IMR-90 (cell line): Measurements from ENCODE around the gene YBX1. TPM values are rescaled to one million over a fixed set of nuclear protein-coding genes. Genes with fewer than 3 reads are reported as not detected.

Source experiments
- ATAC-seq: fragments of 200-7000 bp; cut with Tn5 transposase; 2 replicates; pipeline ENCODE4 v1.9.1; 2020; ENCODE audit warnings: low read depth, mild to moderate bottlenecking, moderate library complexity
- BruUV-seq: library from RNA; stranded (reverse); fragments of 400-500 nt; replicated peaks from 2 replicates; lab custom pipeline; 2021; lab: Mats Ljungman, UMichigan
- CTCF ChIA-PET: fragments of 300-600 bp; formaldehyde crosslinking; extraction: SDS; loops from one replicate; lab custom pipeline; 2021; ENCODE audit warnings: antibody characterized with exemption; lab: Yijun Ruan, JAX
- POLR2A ChIA-PET: fragments of 300-600 bp; sonication (Branson Sonifier 250); formaldehyde crosslinking; loops from one replicate; lab custom pipeline; 2022; ENCODE audit warnings: antibody characterized with exemption; ENCODE audit not compliant: unreplicated experiment; lab: Charles Lee
- DNase-seq: peaks from one replicate; pipeline ENCODE4 v3.0.0; 2013
- H2AFZ ChIP-seq: replicated peaks from 2 replicates; pipeline ENCODE3; 2013; ENCODE audit warnings: low read length, mild to moderate bottlenecking; ENCODE audit not compliant: poor library complexity
- H2AK5ac ChIP-seq: 2 replicates; pipeline ENCODE4 v1.6.1; 2013; ENCODE audit warnings: low read depth, low read length, inconsistent platforms
- H2AK9ac ChIP-seq: replicated peaks from 2 replicates; pipeline ENCODE3; 2013; ENCODE audit warnings: mild to moderate bottlenecking, low read depth, low read length, moderate library complexity; ENCODE audit not compliant: poor library complexity
- H2BK120ac ChIP-seq: 2 replicates; pipeline ENCODE4 v1.6.1; 2013; ENCODE audit warnings: low read depth, low read length, inconsistent platforms
- H2BK15ac ChIP-seq: 3 replicates; pipeline ENCODE4 v1.6.1; 2013; ENCODE audit warnings: low read depth, low read length, inconsistent platforms
- H2BK20ac ChIP-seq: 2 replicates; pipeline ENCODE4 v1.6.1; 2013; ENCODE audit warnings: low read depth, mild to moderate bottlenecking, inconsistent platforms, low read length, moderate library complexity
- H2BK5ac ChIP-seq: 2 replicates; pipeline ENCODE4 v1.6.1; 2013; ENCODE audit warnings: mild to moderate bottlenecking, low read depth, low read length, inconsistent platforms; ENCODE audit not compliant: poor library complexity, severe bottlenecking
- H3K14ac ChIP-seq: replicated peaks from 2 replicates; pipeline ENCODE4 v1.6.1; 2013; ENCODE audit warnings: low read depth, low read length, inconsistent platforms
- H3K18ac ChIP-seq: 2 replicates; pipeline ENCODE4 v1.6.1; 2013; ENCODE audit warnings: low read depth, low read length, control low read depth
- H3K23ac ChIP-seq: 2 replicates; pipeline ENCODE4 v1.6.1; 2013; ENCODE audit warnings: low read depth, low read length, inconsistent platforms
- H3K27ac ChIP-seq: 2 replicates; pipeline ENCODE4 v1.5.1; 2013; ENCODE audit warnings: mild to moderate bottlenecking, control low read depth, low read length; ENCODE audit not compliant: insufficient read depth
- H3K27me3 ChIP-seq: 2 replicates; pipeline ENCODE4 v1.6.1; 2013; ENCODE audit warnings: low read length; ENCODE audit not compliant: control insufficient read depth, insufficient read depth
- H3K36me3 ChIP-seq: 2 replicates; pipeline ENCODE4 v1.6.1; 2013; ENCODE audit warnings: low read length, mixed read lengths; ENCODE audit not compliant: control insufficient read depth, insufficient read depth
- H3K4ac ChIP-seq: 2 replicates; pipeline ENCODE4 v1.6.1; 2013; ENCODE audit warnings: low read depth, low read length, inconsistent platforms
- H3K4me1 ChIP-seq: 2 replicates; pipeline ENCODE4 v1.6.1; 2013; ENCODE audit warnings: low read length, mixed read lengths; ENCODE audit not compliant: control insufficient read depth, insufficient read depth
- H3K4me2 ChIP-seq: 2 replicates; pipeline ENCODE4 v1.6.1; 2013; ENCODE audit warnings: low read depth, mild to moderate bottlenecking, control low read depth, low read length, moderate library complexity
- H3K4me3 ChIP-seq: 2 replicates; pipeline ENCODE4 v1.5.1; 2013; ENCODE audit warnings: low read depth, mild to moderate bottlenecking, control low read depth, low read length, moderate library complexity; ENCODE audit not compliant: insufficient read depth
- H3K56ac ChIP-seq: 2 replicates; pipeline ENCODE4 v1.6.1; 2013; ENCODE audit warnings: low read length, inconsistent platforms; ENCODE audit not compliant: insufficient read depth; ENCODE audit errors: extremely low read depth
- H3K79me1 ChIP-seq, 2 experiments: 2 replicates each; pipeline ENCODE4 v1.6.1; 2013; ENCODE audit warnings: low read length in 2 of 2, inconsistent platforms in 1 of 2, low read depth in 1 of 2
- H3K9ac ChIP-seq: 2 replicates; pipeline ENCODE4 v1.6.1; 2013; ENCODE audit warnings: low read depth, low read length, control low read depth
- H3K9me1 ChIP-seq: 2 replicates; pipeline ENCODE4 v1.6.1; 2013; ENCODE audit warnings: low read length, inconsistent platforms; ENCODE audit not compliant: insufficient read depth
- H3K9me3 ChIP-seq: 2 replicates; pipeline ENCODE4 v1.6.1; 2013; ENCODE audit warnings: low read length; ENCODE audit not compliant: control insufficient read depth, insufficient read depth
- H4K20me1 ChIP-seq: 2 replicates; pipeline ENCODE4 v1.6.1; 2013; ENCODE audit warnings: low read length, inconsistent platforms; ENCODE audit not compliant: insufficient read depth
- H4K5ac ChIP-seq: 2 replicates; pipeline ENCODE4 v1.6.1; 2013; ENCODE audit warnings: mild to moderate bottlenecking, low read depth, low read length, control low read depth
- H4K8ac ChIP-seq, 2 experiments: 2 replicates each; pipeline ENCODE4 v1.6.1; 2013; ENCODE audit warnings: low read depth in 2 of 2, low read length in 2 of 2, control low read depth in 1 of 2, inconsistent platforms in 1 of 2
- H4K91ac ChIP-seq: 2 replicates; pipeline ENCODE4 v1.6.1; 2013; ENCODE audit warnings: low read depth, low read length, inconsistent platforms; ENCODE audit not compliant: insufficient read depth
- CEBPB ChIP-seq: IDR thresholded peaks from 2 replicates; pipeline ENCODE4 v1.6.1; 2012; ENCODE audit warnings: low read depth, low read length, improper control_type of control experiment
- CTCF ChIP-seq: conservative IDR thresholded peaks from 2 replicates; pipeline ENCODE4 v1.5.1; 2012; ENCODE audit warnings: mild to moderate bottlenecking, low read depth, low read length, improper control_type of control experiment
- ELK1 ChIP-seq: fragments of 150-350 bp; IDR thresholded peaks from 2 replicates; pipeline ENCODE4 v1.6.1; 2016; ENCODE audit warnings: low read depth, mild to moderate bottlenecking, low read length, moderate library complexity, borderline replicate concordance
- FOS ChIP-seq: fragments of 150-350 bp; IDR thresholded peaks from 2 replicates; pipeline ENCODE4 v1.6.1; 2016; ENCODE audit warnings: low read depth, low read length
- MAFK ChIP-seq: IDR thresholded peaks from 2 replicates; pipeline ENCODE4 v1.6.1; 2012; ENCODE audit warnings: low read depth, low read length, improper control_type of control experiment
- MAZ ChIP-seq: IDR thresholded peaks from 2 replicates; pipeline ENCODE4 v1.6.1; 2012; ENCODE audit warnings: low read depth, mild to moderate bottlenecking, low read length, improper control_type of control experiment, moderate library complexity, borderline replicate concordance
- NFE2L2 ChIP-seq: fragments of 150-350 bp; IDR thresholded peaks from 2 replicates; pipeline ENCODE4 v1.6.1; 2016; ENCODE audit warnings: low read depth, mild to moderate bottlenecking, low read length
- POLR2A ChIP-seq: IDR thresholded peaks from 2 replicates; pipeline ENCODE4 v1.6.1; 2012; ENCODE audit warnings: mild to moderate bottlenecking, low read depth, low read length
- RFX5 ChIP-seq: IDR thresholded peaks from 2 replicates; pipeline ENCODE4 v1.8.0; 2012; ENCODE audit warnings: low read depth, mild to moderate bottlenecking, low read length, moderate library complexity
- SMC3 ChIP-seq: fragments of 150-350 bp; IDR thresholded peaks from 2 replicates; pipeline ENCODE4 v1.6.1; 2016; ENCODE audit warnings: low read depth, mild to moderate bottlenecking, antibody characterized with exemption, low read length, moderate library complexity
- USF2 ChIP-seq: fragments of 150-350 bp; IDR thresholded peaks from 2 replicates; pipeline ENCODE4 v1.6.1; 2017; ENCODE audit warnings: mild to moderate bottlenecking, antibody characterized with exemption, low read length, low read depth
- WGBS, 2 experiments: methylation state at CpG; one replicate each; pipeline versions ENCODE4 v1.1.5 to v1.1.7; 2013; ENCODE audit warnings: missing lambda C conversion rate in 2 of 2; ENCODE audit not compliant: insufficient read length in 1 of 2; ENCODE audit errors: extremely low coverage in 2 of 2; 5-methylcytosine and 5-hydroxymethylcytosine counted together
- dilution Hi-C: fragments of 300-500 bp; cut with HindIII; formaldehyde crosslinking; loops from one replicate; pipeline ENCODE4 v1.14.3; 2018; ENCODE audit warnings: low sequenced_read_pairs; ENCODE audit not compliant: unreplicated experiment
- in situ Hi-C: fragments of 300-500 bp; cut with MboI; formaldehyde crosslinking; loops from 3 replicates; pipeline ENCODE4 v1.14.3; 2019; ENCODE audit warnings: low sequenced_read_pairs, inconsistent platforms, mixed read lengths
- intact Hi-C: fragments of 100-400 bp; cut with micrococcal nuclease; formaldehyde crosslinking; loops from 2 replicates; pipeline ENCODE4 v1.10.0; 2022
- polyA plus RNA-seq, 3 experiments: library from polyadenylated mRNA; depleted of rRNA; stranded (reverse); fragments of >200 nt; gene quantifications; 2 replicates each; pipeline ENCODE4 v1.2.3, GENCODE V29; 2012; ENCODE audit warnings: low replicate concordance in 1 of 3
- total RNA-seq: library from RNA; depleted of rRNA; stranded (reverse); fragments of >200 nt; gene quantifications from 2 replicates; pipeline ENCODE4 v1.2.3, GENCODE V29; 2012

YBX1 gene
- total and polyA plus RNA-seq, 2 of the 4 experiments (the other 2 are of a cell fraction) = 605 to 843 TPM

GRCh38 chr1:42750041-42750440 lies 67.8 kb downstream of the YBX1 start:
- BruUV-seq = no TSS peak
- no peak overlapping the region for H2AK9ac ChIP-seq

More at GRCh38 chr1:42750041-42750440, 67.8 kb downstream of the YBX1 start:
- no peak overlapping the region for H3K18ac ChIP-seq
- no peak overlapping the region for H4K91ac ChIP-seq
- no peak overlapping the region for H4K5ac ChIP-seq
- H3K9me3 ChIP-seq = no peaks in the 10 kb centered on the region
- dilution Hi-C loops = no loop called here
- ATAC-seq (no peak), DNase-seq (no peak)
- no peak overlapping the region for H2BK15ac ChIP-seq
- ChIA-PET POLR2A (no interaction called here), CTCF (no interaction called here)
- H3K23ac ChIP-seq = no peak overlapping the region
- H3K9me1 ChIP-seq = peaks cover 17% of the 10 kb centered on the region
- TF ChIP-seq RFX5 (no peak), MAZ (no peak), USF2 (no peak), CEBPB (no peak), ELK1 (no peak), SMC3 (no peak), NFE2L2 (no peak), MAFK (no peak), POLR2A (no peak), FOS (no peak), CTCF (no peak)
- no peak overlapping the region for H3K56ac ChIP-seq
- H3K36me3 ChIP-seq = peaks cover 73% of the 10 kb centered on the region
- no peak overlapping the region for H2BK120ac ChIP-seq
- in situ Hi-C loops = no loop called here
- H3K4me3 ChIP-seq = no peak overlapping the region
- H2BK20ac ChIP-seq = no peak overlapping the region
- no peak overlapping the region for H2BK5ac ChIP-seq
- H2AK5ac ChIP-seq = no peak overlapping the region
- peaks cover 27% of the 10 kb centered on the region for H4K20me1 ChIP-seq
- H3K4me1 ChIP-seq = peaks cover 3% of the 10 kb centered on the region
- H3K27me3 ChIP-seq = no peaks in the 10 kb centered on the region
- WGBS, 2 experiments = 97% methylated on average over 9 of the region's 12 CpGs; no CpG with 5 or more reads in 1 of the 2 experiments
- intact Hi-C loops = no loop called here
- H3K9ac ChIP-seq = no peak overlapping the region
- no peak overlapping the region for H3K4me2 ChIP-seq
- no peak overlapping the region for H3K4ac ChIP-seq
- peaks cover 19 to 29% of the 10 kb centered on the region in 2 experiments for H3K79me1 ChIP-seq
- H2AFZ ChIP-seq = no peak overlapping the region
- H4K8ac ChIP-seq = no peak overlapping the region
- no peak overlapping the region for H3K27ac ChIP-seq
- no peak overlapping the region for H3K14ac ChIP-seq
